SW480 (cell line): Measurements from ENCODE around the gene SEMA3A.
"Not testable (repeated sequence)": the region's sequence is repeated elsewhere in the genome, so short reads cannot be mapped to it uniquely, and the experiment has no call there.

ENCODE experiments used
- DNase-seq: peaks from one replicate; pipeline ENCODE4 v3.0.0-alpha.2; 2016; ENCODE audit warnings: low spot score

SEMA3A gene

GRCh38 chr7:84194484-84195271, at the start of gene SEMA3A:
TSS of gene SEMA3A (minus strand) at chr7:84194789. CDS start at chr7:84194586, 203 bp downstream.
- DNase-seq: peak; percentile 98

DNA sequence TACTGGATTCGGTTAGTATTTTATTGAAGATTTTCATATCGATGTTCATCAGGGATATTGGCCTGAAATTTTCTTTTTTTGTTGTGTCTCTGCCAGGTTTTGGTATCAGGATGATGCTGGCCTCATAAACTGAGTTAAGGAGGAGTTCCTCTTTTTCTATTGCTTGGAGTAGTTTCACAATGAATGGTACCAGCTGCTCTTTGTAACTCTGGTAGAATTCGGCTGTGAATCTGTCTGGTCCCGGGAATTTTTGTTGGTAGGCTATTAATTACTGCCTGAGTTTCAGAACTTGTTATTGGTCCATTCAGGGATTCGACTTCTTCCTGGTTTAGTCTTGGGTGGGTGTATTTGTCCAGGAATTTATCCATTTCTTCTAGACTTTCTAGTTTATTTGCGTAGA, 48.4 kb upstream of the SEMA3A start:
- DNase-seq: not testable (repeated sequence)

DNA sequence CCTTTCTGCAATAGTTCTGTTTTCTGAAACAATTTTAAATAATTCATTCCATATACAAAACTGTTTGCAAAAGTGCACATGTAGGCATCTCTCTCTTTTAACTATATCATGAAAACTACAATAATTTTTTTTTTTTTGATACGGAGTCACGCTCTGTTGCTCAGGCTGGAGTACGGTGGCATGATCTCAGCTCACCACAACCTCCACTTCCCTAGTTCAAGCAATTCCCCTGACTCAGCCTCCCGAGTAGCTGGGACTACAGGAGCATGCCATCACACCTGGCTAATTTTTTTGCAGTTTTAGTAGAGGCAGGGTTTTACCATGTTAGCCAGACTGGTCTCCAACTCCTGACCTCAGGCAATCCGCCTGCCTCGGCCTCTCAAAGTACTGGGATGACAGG, 44.0 kb upstream of the SEMA3A start:
- no peak for DNase-seq

DNA sequence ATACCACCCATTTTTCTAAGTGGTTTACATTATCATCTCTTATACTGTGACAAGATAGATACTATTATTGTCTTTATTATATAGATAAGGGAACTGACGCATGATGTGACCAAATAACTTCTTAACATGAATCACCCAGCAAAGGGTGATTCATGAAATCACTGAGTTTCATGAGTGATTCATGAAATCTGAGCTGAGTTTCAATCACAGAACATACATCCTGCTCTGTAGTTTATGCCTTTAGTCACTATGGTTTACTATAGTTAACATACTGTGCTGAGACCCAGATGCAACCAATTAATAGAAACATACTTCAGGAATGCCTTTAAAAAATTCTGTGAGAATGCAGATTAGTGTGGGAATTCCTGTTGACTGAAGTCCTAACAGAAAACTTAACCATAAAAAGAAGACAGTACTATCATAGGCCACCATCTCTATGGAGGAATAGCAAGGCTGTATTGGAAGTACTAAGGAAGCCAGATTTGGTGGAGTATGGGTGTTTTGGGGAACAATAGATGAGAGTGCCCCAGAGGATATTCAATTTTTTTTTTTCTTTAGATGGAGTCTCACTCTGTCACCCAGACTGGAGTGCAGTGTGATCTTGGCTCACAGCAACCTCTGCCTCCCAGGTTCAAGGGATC, 43.1 kb upstream of the SEMA3A start:
- peak; percentile 29 for DNase-seq

DNA sequence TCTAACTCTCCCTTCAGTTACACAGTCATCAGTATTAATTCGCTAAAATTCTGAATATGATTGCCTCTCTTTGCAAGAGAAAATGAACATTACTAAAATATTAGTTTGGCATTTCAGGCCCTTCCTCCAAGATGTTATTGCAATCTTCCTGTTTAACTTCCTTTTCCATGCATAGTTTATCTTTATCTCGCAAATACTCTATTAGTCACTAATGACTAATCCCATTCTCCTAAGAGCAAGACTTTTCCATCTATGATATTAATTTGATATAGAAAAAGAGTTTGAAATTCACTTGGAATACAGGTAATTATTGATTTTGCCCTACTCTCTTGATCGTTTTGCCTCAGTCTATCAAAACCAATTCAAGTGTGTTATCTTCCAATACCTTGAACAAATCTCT, 41.8 kb upstream of the SEMA3A start:
- DNase-seq: no peak

DNA sequence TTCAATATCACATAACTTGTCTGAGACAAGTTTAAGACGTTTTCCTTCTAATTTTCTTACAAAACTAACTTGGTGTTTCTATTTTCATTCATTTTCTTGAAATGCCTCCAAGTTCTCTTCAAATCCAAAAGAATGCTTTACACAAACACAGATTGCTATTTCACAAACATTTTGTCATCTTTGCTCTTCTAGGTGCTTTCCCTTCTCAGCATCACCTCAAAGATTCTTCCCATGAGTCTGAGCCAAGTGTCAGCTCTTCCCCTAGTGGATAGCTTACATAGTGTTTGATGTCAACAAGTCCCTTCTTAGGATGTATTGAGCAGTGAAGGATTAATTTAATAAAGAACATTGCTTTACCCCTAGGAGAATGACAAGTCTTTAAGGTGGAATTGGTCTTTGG, 38.1 kb upstream of the SEMA3A start:
- no peak for DNase-seq

- no peak for DNase-seq
These were observed 36.6 kb upstream of the SEMA3A start for GRCh38 chr7:84231157-84231556.

- no peak for DNase-seq
These were observed 35.9 kb upstream of the SEMA3A start for GRCh38 chr7:84230491-84230890.

DNA sequence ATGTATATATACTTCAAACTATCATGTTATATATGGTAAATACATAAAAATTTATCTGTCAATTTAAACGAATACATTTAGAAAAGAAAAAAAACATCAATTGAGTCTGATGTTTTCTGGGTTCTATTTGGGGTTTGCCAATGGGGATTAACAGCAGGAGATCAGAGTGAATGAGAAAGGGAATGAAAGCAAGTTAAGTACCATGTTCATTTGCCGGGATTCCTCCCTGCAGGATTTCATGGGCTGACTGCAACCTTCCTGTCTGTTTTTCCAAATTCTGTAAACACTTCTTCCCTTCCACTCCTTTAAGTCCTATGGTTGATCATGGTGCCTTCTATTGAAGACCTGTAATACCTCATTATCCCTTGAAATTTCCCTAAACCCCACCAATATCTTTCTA, 33.9 kb upstream of the SEMA3A start:
- no peak for DNase-seq

GRCh38 chr7:84226759-84227158, 32.2 kb upstream of the SEMA3A start:
- no peak for DNase-seq

DNA sequence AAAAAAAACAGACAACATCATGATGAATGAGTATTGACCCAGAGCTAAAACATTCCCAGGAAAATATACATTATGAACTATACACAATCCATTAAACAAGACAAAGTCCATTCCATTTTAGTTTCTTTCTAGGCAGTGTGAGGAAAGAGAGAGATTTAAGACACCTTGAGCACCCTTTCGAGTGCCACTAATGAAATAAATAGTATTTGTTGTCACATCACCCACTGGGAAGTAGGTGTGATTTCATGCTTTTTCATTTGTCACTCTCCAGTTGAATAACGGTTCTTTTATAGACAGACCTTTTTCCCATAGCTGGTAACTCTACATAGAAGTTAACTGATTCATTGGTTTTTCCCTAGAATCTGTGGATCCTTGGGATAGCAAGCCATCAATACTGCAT, 29.9 kb upstream of the SEMA3A start:
- DNase-seq: no peak

GRCh38 chr7:84219310-84219709, 24.7 kb upstream of the SEMA3A start:
- peak; percentile 48 for DNase-seq

DNA sequence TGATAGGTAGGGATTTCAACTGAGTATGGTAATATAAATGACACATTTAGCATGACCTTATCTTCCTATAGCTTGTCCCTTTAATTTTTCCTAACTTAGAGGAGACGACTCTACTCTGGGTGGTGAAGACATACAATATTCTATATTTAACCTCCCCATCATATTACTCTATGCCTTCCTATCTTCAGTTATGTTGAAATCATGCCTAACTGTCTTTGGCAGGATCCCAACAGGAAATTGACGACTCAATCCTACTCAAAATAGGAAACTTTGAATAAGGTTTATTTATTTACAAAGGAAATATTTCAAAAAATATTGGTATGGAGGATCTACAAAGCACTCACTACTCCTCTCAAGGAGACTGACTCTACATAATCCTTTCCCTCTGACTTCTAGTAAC, 24.1 kb upstream of the SEMA3A start:
- no peak for DNase-seq

GRCh38 chr7:84216472-84216871, 21.9 kb upstream of the SEMA3A start:
- no peak for DNase-seq

- DNase-seq: not testable (repeated sequence)
These were observed 20.2 kb upstream of the SEMA3A start for GRCh38 chr7:84214757-84215156.

- no peak for DNase-seq
These were observed 15.7 kb upstream of the SEMA3A start for GRCh38 chr7:84210301-84210700.

DNA sequence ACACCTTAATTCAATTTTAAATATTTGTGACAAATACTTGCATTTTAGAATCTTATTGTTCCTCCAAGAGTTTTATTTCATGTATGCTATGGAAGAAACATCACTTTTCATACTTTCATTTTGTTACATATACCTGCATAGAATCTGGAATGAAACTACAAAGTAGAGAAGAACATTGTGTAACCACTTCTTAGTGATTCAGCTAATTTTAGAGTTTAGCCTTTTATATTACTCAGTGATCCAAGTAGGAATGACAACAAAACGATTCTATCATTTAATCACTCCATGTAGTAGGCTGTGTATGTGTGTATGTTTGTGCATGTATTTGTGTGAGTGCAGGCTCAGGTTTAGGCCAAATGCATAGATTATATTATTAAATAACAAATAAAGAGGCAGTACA, 14.4 kb upstream of the SEMA3A start:
- no peak for DNase-seq

GRCh38 chr7:84207615-84208014, 13.0 kb upstream of the SEMA3A start:
- DNase-seq: no peak

DNA sequence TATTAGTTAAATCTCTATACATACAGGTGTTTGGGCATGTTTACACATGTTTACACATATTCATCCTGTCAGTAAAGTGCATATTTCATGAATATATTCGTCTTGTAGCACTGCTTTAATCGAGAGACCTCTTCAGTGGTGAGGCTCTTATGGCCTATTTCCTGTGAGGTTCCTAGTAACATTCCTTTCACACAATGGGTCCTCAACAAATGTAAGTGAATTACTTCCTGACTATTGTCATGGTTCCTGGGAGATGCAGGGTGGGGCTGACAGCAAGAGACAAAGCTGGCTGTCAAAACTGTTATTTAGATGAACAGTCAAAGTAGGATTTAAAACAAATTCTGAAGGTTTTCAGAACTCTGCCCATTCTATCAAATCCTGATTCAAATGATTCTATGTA, 12.4 kb upstream of the SEMA3A start:
- peak; percentile 69 for DNase-seq

GRCh38 chr7:84204655-84205054, 10.1 kb upstream of the SEMA3A start:
- DNase-seq: peak; percentile 53

- no peak for DNase-seq
These were observed 8.3 kb upstream of the SEMA3A start for GRCh38 chr7:84202855-84203254.

GRCh38 chr7:84200859-84201258, 6.3 kb upstream of the SEMA3A start:
- peak; percentile 90 for DNase-seq

- no peak for DNase-seq
These were observed 4.6 kb upstream of the SEMA3A start for GRCh38 chr7:84199216-84199615.

GRCh38 chr7:84196084-84196503, 1.5 kb upstream of the SEMA3A start:
- peak; percentile 78 for DNase-seq
